Neural cell (in vitro differentiated cells): ENCODE results near the gene NT5E. TPM values are rescaled to one million over a fixed set of nuclear protein-coding genes. Genes with fewer than 3 reads are reported as not detected.

Experiments
- H2AFZ ChIP-seq: fragments of 200-600, 300-800 bp; sonication (generic), shearing (Covaris generic); 2 replicates; pipeline ENCODE4 v1.6.0; 2014; ENCODE audit warnings: low read depth, mild to moderate bottlenecking, antibody characterized with exemption, low read length, moderate library complexity
- H3F3A ChIP-seq: fragments of 200-600 bp; shearing (Covaris generic); 2 replicates; pipeline ENCODE4 v1.6.1; 2016; ENCODE audit warnings: mild to moderate bottlenecking, moderate library complexity, mixed read lengths, antibody characterized with exemption, low read length; ENCODE audit not compliant: insufficient read depth, poor library complexity, severe bottlenecking
- H3K27ac ChIP-seq: fragments of 200-600, 300-800 bp; sonication (generic), shearing (Covaris generic); 2 replicates; pipeline ENCODE4 v1.5.1; 2014; ENCODE audit warnings: mild to moderate bottlenecking, low read length, moderate library complexity
- H3K27me3 ChIP-seq: fragments of 300-800, 200-600 bp; sonication (generic), shearing (Covaris generic); 2 replicates; pipeline ENCODE4 v1.6.0; 2014; ENCODE audit warnings: mild to moderate bottlenecking, low read depth, low read length, moderate library complexity; ENCODE audit not compliant: insufficient read depth
- H3K36me3 ChIP-seq: fragments of 300-800, 200-600 bp; sonication (generic), shearing (Covaris generic); 2 replicates; pipeline ENCODE4 v1.5.1; 2014; ENCODE audit warnings: mild to moderate bottlenecking, antibody characterized with exemption, low read length, moderate library complexity; ENCODE audit not compliant: insufficient read depth
- H3K4me2 ChIP-seq: fragments of 300-800, 200-600 bp; sonication (generic), shearing (Covaris generic); 2 replicates; pipeline ENCODE4 v1.6.0; 2014; ENCODE audit warnings: mild to moderate bottlenecking, low read length
- H3K4me3 ChIP-seq: fragments of 300-800, 200-600 bp; sonication (generic), shearing (Covaris generic); 2 replicates; pipeline ENCODE4 v1.5.1; 2014; ENCODE audit warnings: mild to moderate bottlenecking, low read length, moderate library complexity
- H3K79me2 ChIP-seq: fragments of 200-600 bp; shearing (Covaris generic); replicated peaks from 2 replicates; pipeline ENCODE4 v1.6.0; 2014; ENCODE audit warnings: mild to moderate bottlenecking, low read length, moderate library complexity; ENCODE audit not compliant: insufficient read depth
- H3K9ac ChIP-seq: fragments of 300-800, 200-600 bp; sonication (generic), shearing (Covaris generic); 2 replicates; pipeline ENCODE4 v1.6.1; 2016; ENCODE audit warnings: mild to moderate bottlenecking, low read length, mixed read lengths
- H3K9me2 ChIP-seq: fragments of 200-600 bp; shearing (Covaris generic); 2 replicates; pipeline ENCODE4 v1.6.1; 2016; ENCODE audit warnings: mild to moderate bottlenecking, low read length, mixed read lengths; ENCODE audit not compliant: insufficient read depth
- H3K9me3 ChIP-seq: fragments of 200-600, 300-800 bp; sonication (generic), shearing (Covaris generic); 2 replicates; pipeline ENCODE4 v1.6.1; 2016; ENCODE audit warnings: mild to moderate bottlenecking, mixed run types, low read length, moderate library complexity, mixed read lengths
- H4K20me1 ChIP-seq: fragments of 200-600 bp; shearing (Covaris generic); 2 replicates; pipeline ENCODE4 v1.6.1; 2016; ENCODE audit warnings: mild to moderate bottlenecking, mixed run types; ENCODE audit not compliant: insufficient read depth
- EP300 ChIP-seq: fragments of 450-650 bp; conservative IDR thresholded peaks from 2 replicates; pipeline ENCODE4 v1.6.1; 2014; ENCODE audit warnings: antibody characterized with exemption, mild to moderate bottlenecking, moderate library complexity; ENCODE audit not compliant: poor library complexity, severe bottlenecking
- EZH2 ChIP-seq: fragments of 200-600, 300-800 bp; shearing (Covaris generic), sonication (generic); IDR thresholded peaks from 2 replicates; pipeline ENCODE4 v1.6.1; 2014; ENCODE audit warnings: antibody characterized with exemption, low read length, borderline replicate concordance, mild to moderate bottlenecking; ENCODE audit not compliant: insufficient read depth, poor library complexity, severe bottlenecking
- MXI1 ChIP-seq: fragments of 450-650 bp; conservative IDR thresholded peaks from 2 replicates; pipeline ENCODE4 v1.6.1; 2014; ENCODE audit warnings: antibody characterized with exemption, mild to moderate bottlenecking; ENCODE audit not compliant: poor library complexity, severe bottlenecking
- POLR2AphosphoS5 ChIP-seq: IDR thresholded peaks from 2 replicates; pipeline ENCODE4 v1.6.1; 2012
- RAD21 ChIP-seq: fragments of 450-650 bp; conservative IDR thresholded peaks from 2 replicates; pipeline ENCODE4 v1.6.1; 2014; ENCODE audit warnings: antibody characterized with exemption, mild to moderate bottlenecking, moderate library complexity
- SMC3 ChIP-seq: fragments of 450-650 bp; conservative IDR thresholded peaks from 2 replicates; pipeline ENCODE4 v1.6.1; 2014; ENCODE audit warnings: antibody characterized with exemption, mild to moderate bottlenecking, moderate library complexity; ENCODE audit not compliant: poor library complexity
- TAF1 ChIP-seq: IDR thresholded peaks from 2 replicates; pipeline ENCODE4 v1.6.1; 2012; ENCODE audit warnings: low read depth
- polyA plus RNA-seq: library from polyadenylated mRNA; depleted of rRNA; stranded (reverse); fragments of >200 nt; gene quantifications from 2 replicates; pipeline ENCODE4 v1.2.3, GENCODE V29; 2014
- TF ChIP-seq, protein P1 (sequence below): fragments of 450-650 bp; IDR thresholded peaks from 2 replicates; pipeline ENCODE4 v1.5.1; 2014; ENCODE audit warnings: antibody characterized with exemption, mild to moderate bottlenecking, moderate library complexity; ENCODE audit not compliant: poor library complexity, severe bottlenecking
- TF ChIP-seq, protein P2 (sequence below): IDR thresholded peaks from 2 replicates; pipeline ENCODE4 v1.6.1; 2012; ENCODE audit warnings: borderline replicate concordance

Gene NT5E
- polyA plus RNA-seq, 1 donor from 2014 or later = not detected

DNA sequence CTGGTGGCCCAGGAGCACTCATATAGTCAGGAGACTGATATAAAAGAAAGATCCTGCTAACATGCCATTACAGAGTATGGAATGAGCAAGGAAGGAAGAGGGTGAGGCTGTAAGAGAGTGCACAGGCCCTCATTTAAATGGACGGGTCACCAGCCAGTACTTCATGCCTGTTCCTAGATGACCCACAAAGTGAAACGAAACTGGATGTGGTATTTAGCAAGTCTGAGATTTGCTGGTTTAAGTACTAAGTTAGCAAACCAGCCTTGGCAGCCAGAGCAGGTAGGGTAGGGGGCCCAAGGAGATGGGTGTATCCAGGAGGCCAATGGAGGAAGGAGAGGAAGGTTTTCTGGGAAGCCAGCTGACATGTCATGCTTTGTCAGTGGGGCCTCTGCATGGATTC, 15.9 kb downstream of the NT5E start:
- Histone ChIP-seq H3K9me2 (no peaks in the 10 kb centered on the region), H3K4me3 (no peak overlapping the region), H2AFZ (no peak overlapping the region), H3K79me2 (no peaks in the 10 kb centered on the region), H3K9ac (no peak overlapping the region), H3K9me3 (no peaks in the 10 kb centered on the region), H3F3A (no peaks in the 10 kb centered on the region), H3K36me3 (no peaks in the 10 kb centered on the region), H4K20me1 (no peaks in the 10 kb centered on the region), H3K4me2 (no peak overlapping the region), H3K27ac (no peak overlapping the region), H3K27me3 (no peaks in the 10 kb centered on the region)
- TF ChIP-seq EP300 (no peak), EZH2 (no peak), MXI1 (no peak), RAD21 (no peak), POLR2AphosphoS5 (no peak), SMC3 (no peak), TAF1 (no peak)
- TF ChIP-seq, protein P1, sequence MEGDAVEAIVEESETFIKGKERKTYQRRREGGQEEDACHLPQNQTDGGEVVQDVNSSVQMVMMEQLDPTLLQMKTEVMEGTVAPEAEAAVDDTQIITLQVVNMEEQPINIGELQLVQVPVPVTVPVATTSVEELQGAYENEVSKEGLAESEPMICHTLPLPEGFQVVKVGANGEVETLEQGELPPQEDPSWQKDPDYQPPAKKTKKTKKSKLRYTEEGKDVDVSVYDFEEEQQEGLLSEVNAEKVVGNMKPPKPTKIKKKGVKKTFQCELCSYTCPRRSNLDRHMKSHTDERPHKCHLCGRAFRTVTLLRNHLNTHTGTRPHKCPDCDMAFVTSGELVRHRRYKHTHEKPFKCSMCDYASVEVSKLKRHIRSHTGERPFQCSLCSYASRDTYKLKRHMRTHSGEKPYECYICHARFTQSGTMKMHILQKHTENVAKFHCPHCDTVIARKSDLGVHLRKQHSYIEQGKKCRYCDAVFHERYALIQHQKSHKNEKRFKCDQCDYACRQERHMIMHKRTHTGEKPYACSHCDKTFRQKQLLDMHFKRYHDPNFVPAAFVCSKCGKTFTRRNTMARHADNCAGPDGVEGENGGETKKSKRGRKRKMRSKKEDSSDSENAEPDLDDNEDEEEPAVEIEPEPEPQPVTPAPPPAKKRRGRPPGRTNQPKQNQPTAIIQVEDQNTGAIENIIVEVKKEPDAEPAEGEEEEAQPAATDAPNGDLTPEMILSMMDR = no peak
- TF ChIP-seq, protein P2, sequence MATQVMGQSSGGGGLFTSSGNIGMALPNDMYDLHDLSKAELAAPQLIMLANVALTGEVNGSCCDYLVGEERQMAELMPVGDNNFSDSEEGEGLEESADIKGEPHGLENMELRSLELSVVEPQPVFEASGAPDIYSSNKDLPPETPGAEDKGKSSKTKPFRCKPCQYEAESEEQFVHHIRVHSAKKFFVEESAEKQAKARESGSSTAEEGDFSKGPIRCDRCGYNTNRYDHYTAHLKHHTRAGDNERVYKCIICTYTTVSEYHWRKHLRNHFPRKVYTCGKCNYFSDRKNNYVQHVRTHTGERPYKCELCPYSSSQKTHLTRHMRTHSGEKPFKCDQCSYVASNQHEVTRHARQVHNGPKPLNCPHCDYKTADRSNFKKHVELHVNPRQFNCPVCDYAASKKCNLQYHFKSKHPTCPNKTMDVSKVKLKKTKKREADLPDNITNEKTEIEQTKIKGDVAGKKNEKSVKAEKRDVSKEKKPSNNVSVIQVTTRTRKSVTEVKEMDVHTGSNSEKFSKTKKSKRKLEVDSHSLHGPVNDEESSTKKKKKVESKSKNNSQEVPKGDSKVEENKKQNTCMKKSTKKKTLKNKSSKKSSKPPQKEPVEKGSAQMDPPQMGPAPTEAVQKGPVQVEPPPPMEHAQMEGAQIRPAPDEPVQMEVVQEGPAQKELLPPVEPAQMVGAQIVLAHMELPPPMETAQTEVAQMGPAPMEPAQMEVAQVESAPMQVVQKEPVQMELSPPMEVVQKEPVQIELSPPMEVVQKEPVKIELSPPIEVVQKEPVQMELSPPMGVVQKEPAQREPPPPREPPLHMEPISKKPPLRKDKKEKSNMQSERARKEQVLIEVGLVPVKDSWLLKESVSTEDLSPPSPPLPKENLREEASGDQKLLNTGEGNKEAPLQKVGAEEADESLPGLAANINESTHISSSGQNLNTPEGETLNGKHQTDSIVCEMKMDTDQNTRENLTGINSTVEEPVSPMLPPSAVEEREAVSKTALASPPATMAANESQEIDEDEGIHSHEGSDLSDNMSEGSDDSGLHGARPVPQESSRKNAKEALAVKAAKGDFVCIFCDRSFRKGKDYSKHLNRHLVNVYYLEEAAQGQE = no peak

DNA sequence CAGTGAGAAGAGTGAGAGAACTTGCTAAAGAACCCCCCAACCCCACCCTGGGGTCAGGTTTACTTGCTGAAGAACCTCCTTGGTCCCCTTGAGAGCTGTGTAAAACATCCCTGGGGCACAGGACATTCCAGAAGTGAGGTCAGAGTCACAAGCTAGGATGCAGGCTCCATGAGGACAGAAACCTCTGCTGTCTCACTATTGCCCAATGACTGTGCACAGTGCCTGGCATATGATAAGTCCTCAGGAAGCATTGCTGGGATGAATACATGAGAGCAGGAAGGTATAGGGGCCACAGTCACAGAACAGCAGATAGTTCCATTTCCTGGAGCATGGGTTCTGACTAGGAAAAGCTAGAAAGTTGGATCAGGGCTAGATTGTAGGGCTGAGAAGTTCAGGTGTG, 18.4 kb downstream of the NT5E start:
- Histone ChIP-seq H2AFZ (no peak overlapping the region), H3K79me2 (no peaks in the 10 kb centered on the region)

More for the DNA sequence above, 18.4 kb downstream of the NT5E start:
- Histone ChIP-seq H4K20me1 (no peaks in the 10 kb centered on the region), H3K9me3 (no peaks in the 10 kb centered on the region), H3K9ac (no peak overlapping the region), H3K4me2 (no peak overlapping the region), H3K27ac (no peak overlapping the region), H3K9me2 (no peaks in the 10 kb centered on the region), H3K27me3 (no peaks in the 10 kb centered on the region), H3F3A (no peaks in the 10 kb centered on the region), H3K4me3 (no peak overlapping the region), H3K36me3 (no peaks in the 10 kb centered on the region)
- TF ChIP-seq SMC3 = no peak
- TF ChIP-seq TAF1 = no peak
- no peak for TF ChIP-seq MXI1
- no peak for TF ChIP-seq RAD21
- no peak for TF ChIP-seq EZH2
- no peak for TF ChIP-seq EP300
- TF ChIP-seq POLR2AphosphoS5 = no peak
- TF ChIP-seq, protein P2 = no peak
- TF ChIP-seq, protein P1 = no peak
